Measurements from ENCODE around the gene SPEF2. TPM values are rescaled to one million over a fixed set of nuclear protein-coding genes. Genes with fewer than 3 reads are reported as not detected.

Gene SPEF2
- polyA plus RNA-seq, 1 donor from 2014 or later = 18.5 TPM

GRCh38 chr5:35783551-35783950 lies 165.9 kb downstream of the SPEF2 start:
- no peak overlapping the region for H3K4me2 ChIP-seq (ENCODE audit: low read length)
- H3K4me3 ChIP-seq (ENCODE audit: low read length) = no peak overlapping the region
- no peaks in the 10 kb centered on the region for H3K9me3 ChIP-seq (ENCODE audit: low read length)
- no peaks in the 10 kb centered on the region for H3K9me2 ChIP-seq (ENCODE audit: insufficient read depth, low read length)
- H3K36me3 ChIP-seq (ENCODE audit: insufficient read depth, low read length) = no peaks in the 10 kb centered on the region
- H3K9ac ChIP-seq (ENCODE audit: low read length) = no peak overlapping the region
- H4K20me1 ChIP-seq (ENCODE audit: insufficient read depth) = no peaks in the 10 kb centered on the region
- no peak overlapping the region for H2AFZ ChIP-seq (ENCODE audit: low read depth, low read length)
- H3K27ac ChIP-seq (ENCODE audit: low read length) = no peak overlapping the region
- no peaks in the 10 kb centered on the region for H3K79me2 ChIP-seq (replicated peaks; ENCODE audit: insufficient read depth, low read length)
- H3F3A ChIP-seq (ENCODE audit: insufficient read depth, low read length, poor library complexity, severe bottlenecking) = no peaks in the 10 kb centered on the region
- no peak for TF ChIP-seq POLR2AphosphoS5 (IDR thresholded peaks at IDR 0.05)
- TF ChIP-seq MXI1 (conservative IDR thresholded peaks at IDR 0.05; ENCODE audit: poor library complexity, severe bottlenecking) = no peak
- no peak for TF ChIP-seq SMC3 (conservative IDR thresholded peaks at IDR 0.05; ENCODE audit: poor library complexity)
- no peak for TF ChIP-seq TAF1 (IDR thresholded peaks at IDR 0.05; ENCODE audit: low read depth)
- TF ChIP-seq, protein P1, sequence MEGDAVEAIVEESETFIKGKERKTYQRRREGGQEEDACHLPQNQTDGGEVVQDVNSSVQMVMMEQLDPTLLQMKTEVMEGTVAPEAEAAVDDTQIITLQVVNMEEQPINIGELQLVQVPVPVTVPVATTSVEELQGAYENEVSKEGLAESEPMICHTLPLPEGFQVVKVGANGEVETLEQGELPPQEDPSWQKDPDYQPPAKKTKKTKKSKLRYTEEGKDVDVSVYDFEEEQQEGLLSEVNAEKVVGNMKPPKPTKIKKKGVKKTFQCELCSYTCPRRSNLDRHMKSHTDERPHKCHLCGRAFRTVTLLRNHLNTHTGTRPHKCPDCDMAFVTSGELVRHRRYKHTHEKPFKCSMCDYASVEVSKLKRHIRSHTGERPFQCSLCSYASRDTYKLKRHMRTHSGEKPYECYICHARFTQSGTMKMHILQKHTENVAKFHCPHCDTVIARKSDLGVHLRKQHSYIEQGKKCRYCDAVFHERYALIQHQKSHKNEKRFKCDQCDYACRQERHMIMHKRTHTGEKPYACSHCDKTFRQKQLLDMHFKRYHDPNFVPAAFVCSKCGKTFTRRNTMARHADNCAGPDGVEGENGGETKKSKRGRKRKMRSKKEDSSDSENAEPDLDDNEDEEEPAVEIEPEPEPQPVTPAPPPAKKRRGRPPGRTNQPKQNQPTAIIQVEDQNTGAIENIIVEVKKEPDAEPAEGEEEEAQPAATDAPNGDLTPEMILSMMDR (IDR thresholded peaks at IDR 0.05; ENCODE audit: poor library complexity, severe bottlenecking) = no peak
- TF ChIP-seq, protein P2, sequence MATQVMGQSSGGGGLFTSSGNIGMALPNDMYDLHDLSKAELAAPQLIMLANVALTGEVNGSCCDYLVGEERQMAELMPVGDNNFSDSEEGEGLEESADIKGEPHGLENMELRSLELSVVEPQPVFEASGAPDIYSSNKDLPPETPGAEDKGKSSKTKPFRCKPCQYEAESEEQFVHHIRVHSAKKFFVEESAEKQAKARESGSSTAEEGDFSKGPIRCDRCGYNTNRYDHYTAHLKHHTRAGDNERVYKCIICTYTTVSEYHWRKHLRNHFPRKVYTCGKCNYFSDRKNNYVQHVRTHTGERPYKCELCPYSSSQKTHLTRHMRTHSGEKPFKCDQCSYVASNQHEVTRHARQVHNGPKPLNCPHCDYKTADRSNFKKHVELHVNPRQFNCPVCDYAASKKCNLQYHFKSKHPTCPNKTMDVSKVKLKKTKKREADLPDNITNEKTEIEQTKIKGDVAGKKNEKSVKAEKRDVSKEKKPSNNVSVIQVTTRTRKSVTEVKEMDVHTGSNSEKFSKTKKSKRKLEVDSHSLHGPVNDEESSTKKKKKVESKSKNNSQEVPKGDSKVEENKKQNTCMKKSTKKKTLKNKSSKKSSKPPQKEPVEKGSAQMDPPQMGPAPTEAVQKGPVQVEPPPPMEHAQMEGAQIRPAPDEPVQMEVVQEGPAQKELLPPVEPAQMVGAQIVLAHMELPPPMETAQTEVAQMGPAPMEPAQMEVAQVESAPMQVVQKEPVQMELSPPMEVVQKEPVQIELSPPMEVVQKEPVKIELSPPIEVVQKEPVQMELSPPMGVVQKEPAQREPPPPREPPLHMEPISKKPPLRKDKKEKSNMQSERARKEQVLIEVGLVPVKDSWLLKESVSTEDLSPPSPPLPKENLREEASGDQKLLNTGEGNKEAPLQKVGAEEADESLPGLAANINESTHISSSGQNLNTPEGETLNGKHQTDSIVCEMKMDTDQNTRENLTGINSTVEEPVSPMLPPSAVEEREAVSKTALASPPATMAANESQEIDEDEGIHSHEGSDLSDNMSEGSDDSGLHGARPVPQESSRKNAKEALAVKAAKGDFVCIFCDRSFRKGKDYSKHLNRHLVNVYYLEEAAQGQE (IDR thresholded peaks at IDR 0.05; ENCODE audit: borderline replicate concordance) = no peak
- no peak for TF ChIP-seq EP300 (conservative IDR thresholded peaks at IDR 0.05; ENCODE audit: poor library complexity, severe bottlenecking)
- no peak for TF ChIP-seq EZH2 (IDR thresholded peaks at IDR 0.05; ENCODE audit: borderline replicate concordance, insufficient read depth, low read length, poor library complexity, severe bottlenecking)
- TF ChIP-seq RAD21 (conservative IDR thresholded peaks at IDR 0.05) = no peak
- no peaks in the 10 kb centered on the region for H3K27me3 ChIP-seq (ENCODE audit: insufficient read depth, low read depth, low read length)

GRCh38 chr5:35785601-35786085 lies 168.0 kb downstream of the SPEF2 start:
- no peak overlapping the region for H3K4me3 ChIP-seq (ENCODE audit: low read length)
- TF ChIP-seq RAD21 (conservative IDR thresholded peaks at IDR 0.05) (no peak), EP300 (conservative IDR thresholded peaks at IDR 0.05; ENCODE audit: poor library complexity, severe bottlenecking) (no peak), MXI1 (conservative IDR thresholded peaks at IDR 0.05; ENCODE audit: poor library complexity, severe bottlenecking) (no peak), SMC3 (conservative IDR thresholded peaks at IDR 0.05; ENCODE audit: poor library complexity) (no peak), POLR2AphosphoS5 (IDR thresholded peaks at IDR 0.05) (no peak), TAF1 (IDR thresholded peaks at IDR 0.05; ENCODE audit: low read depth) (no peak), EZH2 (IDR thresholded peaks at IDR 0.05; ENCODE audit: borderline replicate concordance, insufficient read depth, low read length, poor library complexity, severe bottlenecking) (no peak)
- TF ChIP-seq, protein P1 (IDR thresholded peaks at IDR 0.05; ENCODE audit: poor library complexity, severe bottlenecking) = no peak
- TF ChIP-seq, protein P2 (IDR thresholded peaks at IDR 0.05; ENCODE audit: borderline replicate concordance) = no peak

More at GRCh38 chr5:35785601-35786085, 168.0 kb downstream of the SPEF2 start:
- Histone ChIP-seq H3K27ac (ENCODE audit: low read length) (no peak overlapping the region), H4K20me1 (ENCODE audit: insufficient read depth) (no peaks in the 10 kb centered on the region), H3K9me3 (ENCODE audit: low read length) (no peaks in the 10 kb centered on the region), H3K27me3 (ENCODE audit: insufficient read depth, low read depth, low read length) (no peaks in the 10 kb centered on the region), H3F3A (ENCODE audit: insufficient read depth, low read length, poor library complexity, severe bottlenecking) (no peaks in the 10 kb centered on the region), H3K79me2 (replicated peaks; ENCODE audit: insufficient read depth, low read length) (no peaks in the 10 kb centered on the region), H3K36me3 (ENCODE audit: insufficient read depth, low read length) (no peaks in the 10 kb centered on the region), H3K9ac (ENCODE audit: low read length) (no peak overlapping the region), H2AFZ (ENCODE audit: low read depth, low read length) (no peak overlapping the region), H3K4me2 (ENCODE audit: low read length) (no peak overlapping the region), H3K9me2 (ENCODE audit: insufficient read depth, low read length) (no peaks in the 10 kb centered on the region)

Measured in neural cell (in vitro differentiated cells).